Measurements from ENCODE around the gene C13orf46.

Gene C13orf46

GRCh38 chr13:113954046-113954835, 19.6 kb downstream of the C13orf46 start:
- H3K36me3 ChIP-seq (ENCODE audit: control insufficient read depth, insufficient read depth, low read length) = peaks cover 4% of the 10 kb centered on the region
- peaks cover 6% of the 10 kb centered on the region for H3K9me3 ChIP-seq (ENCODE audit: control insufficient read depth, insufficient read depth, low read length)
- H3K4me1 ChIP-seq (ENCODE audit: control insufficient read depth, insufficient read depth, low read length) = no peaks in the 10 kb centered on the region
- H3K27me3 ChIP-seq (ENCODE audit: control insufficient read depth, insufficient read depth, low read length) = no peaks in the 10 kb centered on the region
- H3K4me3 ChIP-seq (ENCODE audit: low read depth, low read length) = no peak overlapping the region
- H3K9ac ChIP-seq (ENCODE audit: low read depth, low read length) = no peak overlapping the region

- Histone ChIP-seq H3K36me3 (ENCODE audit: control insufficient read depth, insufficient read depth, low read length) (peaks cover 4% of the 10 kb centered on the region), H3K27me3 (ENCODE audit: control insufficient read depth, insufficient read depth, low read length) (no peaks in the 10 kb centered on the region), H3K4me1 (ENCODE audit: control insufficient read depth, insufficient read depth, low read length) (no peaks in the 10 kb centered on the region), H3K4me3 (ENCODE audit: low read depth, low read length) (no peak overlapping the region), H3K9ac (ENCODE audit: low read depth, low read length) (no peak overlapping the region), H3K9me3 (ENCODE audit: control insufficient read depth, insufficient read depth, low read length) (no peaks in the 10 kb centered on the region)
Observed at GRCh38 chr13:113953561-113953960, 20.3 kb downstream of the C13orf46 start.

GRCh38 chr13:113952983-113953520, 20.8 kb downstream of the C13orf46 start:
- Histone ChIP-seq H3K4me1 (ENCODE audit: control insufficient read depth, insufficient read depth, low read length) (no peaks in the 10 kb centered on the region), H3K4me3 (ENCODE audit: low read depth, low read length) (no peak overlapping the region), H3K9me3 (ENCODE audit: control insufficient read depth, insufficient read depth, low read length) (no peaks in the 10 kb centered on the region), H3K27me3 (ENCODE audit: control insufficient read depth, insufficient read depth, low read length) (no peaks in the 10 kb centered on the region), H3K9ac (ENCODE audit: low read depth, low read length) (no peak overlapping the region), H3K36me3 (ENCODE audit: control insufficient read depth, insufficient read depth, low read length) (peaks cover 4% of the 10 kb centered on the region)

DNA sequence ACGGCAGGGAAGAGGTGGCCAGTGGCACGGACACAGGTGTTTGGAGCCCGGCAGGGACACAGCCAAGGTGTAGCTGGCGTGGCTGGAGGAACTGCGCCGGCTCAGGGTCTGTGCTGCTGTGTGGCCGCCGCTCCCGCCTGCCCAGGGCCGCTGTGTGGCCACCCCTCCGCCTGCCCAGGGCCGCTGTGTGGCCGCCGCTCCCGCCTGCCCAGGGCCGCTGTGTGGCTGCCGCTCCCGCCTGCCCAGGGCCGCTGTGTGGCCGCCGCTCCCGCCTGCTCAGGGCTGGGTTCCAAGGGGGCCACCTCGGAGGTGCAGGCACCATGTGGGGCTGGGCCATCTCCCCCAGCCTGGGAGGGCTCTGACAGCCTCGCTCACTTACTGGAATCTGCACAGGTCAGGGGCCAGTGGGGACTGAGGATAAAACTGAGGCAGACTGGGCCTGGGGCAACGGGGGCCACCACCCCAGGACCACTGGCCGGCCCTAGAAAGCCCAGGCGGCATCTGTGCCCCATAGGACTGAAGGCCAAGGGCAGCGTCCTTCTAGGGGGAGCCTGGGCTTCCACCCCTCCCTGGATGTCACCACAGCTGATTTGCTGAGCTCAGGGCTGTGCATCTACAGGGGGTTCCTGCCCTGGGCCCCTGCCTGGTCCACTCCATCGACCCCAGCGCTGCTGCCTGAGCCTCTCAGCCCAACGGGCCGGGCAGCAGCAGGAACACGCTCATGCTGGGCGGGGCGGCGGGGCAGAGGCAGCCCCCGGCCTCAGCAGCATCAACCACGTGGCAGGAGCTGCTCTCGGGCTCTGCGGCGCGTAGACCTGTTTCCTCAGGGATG, 21.5 kb downstream of the C13orf46 start:
- H3K9me3 ChIP-seq (ENCODE audit: control insufficient read depth, insufficient read depth, low read length) = no peaks in the 10 kb centered on the region
- H3K4me3 ChIP-seq (ENCODE audit: low read depth, low read length) = no peak overlapping the region
- H3K27me3 ChIP-seq (ENCODE audit: control insufficient read depth, insufficient read depth, low read length) = no peaks in the 10 kb centered on the region
- no peak overlapping the region for H3K9ac ChIP-seq (ENCODE audit: low read depth, low read length)
- peaks cover 4% of the 10 kb centered on the region for H3K36me3 ChIP-seq (ENCODE audit: control insufficient read depth, insufficient read depth, low read length)
- H3K4me1 ChIP-seq (ENCODE audit: control insufficient read depth, insufficient read depth, low read length) = no peaks in the 10 kb centered on the region

- Histone ChIP-seq H3K9ac (ENCODE audit: low read depth, low read length) (no peak overlapping the region), H3K9me3 (ENCODE audit: control insufficient read depth, insufficient read depth, low read length) (no peaks in the 10 kb centered on the region), H3K36me3 (ENCODE audit: control insufficient read depth, insufficient read depth, low read length) (peaks cover 4% of the 10 kb centered on the region), H3K27me3 (ENCODE audit: control insufficient read depth, insufficient read depth, low read length) (no peaks in the 10 kb centered on the region), H3K4me1 (ENCODE audit: control insufficient read depth, insufficient read depth, low read length) (no peaks in the 10 kb centered on the region), H3K4me3 (ENCODE audit: low read depth, low read length) (no peak overlapping the region)
Observed at GRCh38 chr13:113951246-113951999, 22.5 kb downstream of the C13orf46 start.

DNA sequence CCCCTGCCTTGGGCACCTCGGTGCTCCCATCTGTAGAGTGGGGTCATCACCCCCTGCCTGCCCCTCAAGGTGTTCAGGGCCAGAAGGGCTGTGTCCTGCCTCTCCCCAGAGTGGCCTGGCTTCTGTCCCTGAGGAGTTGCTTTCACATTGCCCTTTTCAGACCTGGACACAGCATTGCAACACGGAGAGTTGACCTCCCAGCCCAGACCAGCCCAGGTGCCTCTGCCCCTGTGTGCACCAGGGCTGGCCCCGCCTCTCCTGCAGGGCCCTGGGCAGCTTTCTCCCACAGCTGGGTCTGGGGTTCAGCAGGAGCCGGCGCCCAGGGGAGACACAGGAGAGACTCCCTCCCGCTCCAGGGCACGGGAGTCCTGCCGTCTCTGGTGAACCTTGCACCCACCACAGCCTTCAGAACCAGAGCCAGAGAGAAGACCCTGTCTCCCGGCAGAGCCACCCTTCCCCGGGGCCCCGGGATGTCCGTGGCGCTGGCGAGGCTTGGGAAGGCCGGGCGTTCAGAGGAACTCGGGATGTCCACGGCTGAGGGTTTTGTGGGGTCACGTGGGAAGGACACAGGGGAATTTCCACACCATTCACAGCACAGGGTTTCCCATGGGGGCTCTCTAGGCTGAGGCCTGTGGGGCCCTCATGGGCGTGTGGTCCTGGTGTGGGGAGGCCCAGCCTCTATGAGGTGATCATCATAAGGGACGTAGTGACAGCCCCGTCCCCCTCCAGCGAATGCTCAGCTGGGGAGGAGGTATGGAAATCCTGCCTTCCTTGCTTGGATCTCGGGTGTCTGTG, 23.2 kb downstream of the C13orf46 start:
- H3K27me3 ChIP-seq (ENCODE audit: control insufficient read depth, insufficient read depth, low read length) = no peaks in the 10 kb centered on the region
- H3K36me3 ChIP-seq (ENCODE audit: control insufficient read depth, insufficient read depth, low read length) = no peaks in the 10 kb centered on the region
- H3K9me3 ChIP-seq (ENCODE audit: control insufficient read depth, insufficient read depth, low read length) = no peaks in the 10 kb centered on the region
- no peaks in the 10 kb centered on the region for H3K4me1 ChIP-seq (ENCODE audit: control insufficient read depth, insufficient read depth, low read length)
- no peak overlapping the region for H3K9ac ChIP-seq (ENCODE audit: low read depth, low read length)
- H3K4me3 ChIP-seq (ENCODE audit: low read depth, low read length) = no peak overlapping the region

DNA sequence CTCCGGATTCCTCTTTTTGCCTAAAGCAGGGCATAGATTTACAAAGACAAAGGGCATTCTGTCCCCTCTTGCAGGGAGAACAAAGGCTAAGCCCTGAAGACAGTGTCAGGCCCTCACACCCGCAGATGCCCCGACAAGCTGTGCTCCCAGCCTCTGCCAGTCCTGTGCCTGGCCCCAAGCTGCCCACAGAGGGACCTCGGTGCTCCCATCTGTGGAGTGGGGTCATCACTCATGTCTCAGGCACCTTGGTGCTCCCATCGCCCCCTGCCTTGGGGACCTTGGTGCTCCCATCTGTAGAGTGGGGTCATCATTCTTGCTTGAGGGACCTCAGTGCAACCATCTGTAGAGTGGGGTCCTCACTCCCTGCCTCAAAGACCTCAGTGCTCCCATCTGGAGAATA, 24.3 kb downstream of the C13orf46 start:
- no peaks in the 10 kb centered on the region for H3K9me3 ChIP-seq (ENCODE audit: control insufficient read depth, insufficient read depth, low read length)
- no peak overlapping the region for H3K4me3 ChIP-seq (ENCODE audit: low read depth, low read length)
- H3K27me3 ChIP-seq (ENCODE audit: control insufficient read depth, insufficient read depth, low read length) = no peaks in the 10 kb centered on the region
- no peaks in the 10 kb centered on the region for H3K4me1 ChIP-seq (ENCODE audit: control insufficient read depth, insufficient read depth, low read length)
- H3K9ac ChIP-seq (ENCODE audit: low read depth, low read length) = no peak overlapping the region
- H3K36me3 ChIP-seq (ENCODE audit: control insufficient read depth, insufficient read depth, low read length) = no peaks in the 10 kb centered on the region

- Histone ChIP-seq H3K9ac (ENCODE audit: low read depth, low read length) (no peak overlapping the region), H3K4me3 (ENCODE audit: low read depth, low read length) (no peak overlapping the region), H3K36me3 (ENCODE audit: control insufficient read depth, insufficient read depth, low read length) (no peaks in the 10 kb centered on the region), H3K4me1 (ENCODE audit: control insufficient read depth, insufficient read depth, low read length) (no peaks in the 10 kb centered on the region), H3K9me3 (ENCODE audit: control insufficient read depth, insufficient read depth, low read length) (no peaks in the 10 kb centered on the region), H3K27me3 (ENCODE audit: control insufficient read depth, insufficient read depth, low read length) (no peaks in the 10 kb centered on the region)
Observed at GRCh38 chr13:113948034-113948742, 25.7 kb downstream of the C13orf46 start.

GRCh38 chr13:113947311-113948033, 26.4 kb downstream of the C13orf46 start:
- H3K9me3 ChIP-seq (ENCODE audit: control insufficient read depth, insufficient read depth, low read length) = no peaks in the 10 kb centered on the region
- no peaks in the 10 kb centered on the region for H3K36me3 ChIP-seq (ENCODE audit: control insufficient read depth, insufficient read depth, low read length)
- H3K4me3 ChIP-seq (ENCODE audit: low read depth, low read length) = no peak overlapping the region
- H3K27me3 ChIP-seq (ENCODE audit: control insufficient read depth, insufficient read depth, low read length) = no peaks in the 10 kb centered on the region
- no peaks in the 10 kb centered on the region for H3K4me1 ChIP-seq (ENCODE audit: control insufficient read depth, insufficient read depth, low read length)
- no peak overlapping the region for H3K9ac ChIP-seq (ENCODE audit: low read depth, low read length)

All from iPS-15b (cell line).